ENCODE results near the gene PAK1. TPM values are rescaled to one million over a fixed set of nuclear protein-coding genes. Genes with fewer than 3 reads are reported as not detected.

The PAK1 gene
- total RNA-seq, 1 experiment from 2014 or later: 126 TPM

- Histone ChIP-seq H3K36me3 (replicated peaks; ENCODE audit: control insufficient read depth, insufficient read depth, low read length) (peaks cover 21% of the 10 kb centered on the region), H3K27me3 (ENCODE audit: control insufficient read depth, insufficient read depth, low read length) (no peaks in the 10 kb centered on the region), H3K4me3 (ENCODE audit: insufficient read depth, low read depth, low read length) (no peak overlapping the region)
- DNase-seq: no peak
These were observed 101.2 kb downstream of the PAK1 start for GRCh38 chr11:77372726-77373125.

DNA sequence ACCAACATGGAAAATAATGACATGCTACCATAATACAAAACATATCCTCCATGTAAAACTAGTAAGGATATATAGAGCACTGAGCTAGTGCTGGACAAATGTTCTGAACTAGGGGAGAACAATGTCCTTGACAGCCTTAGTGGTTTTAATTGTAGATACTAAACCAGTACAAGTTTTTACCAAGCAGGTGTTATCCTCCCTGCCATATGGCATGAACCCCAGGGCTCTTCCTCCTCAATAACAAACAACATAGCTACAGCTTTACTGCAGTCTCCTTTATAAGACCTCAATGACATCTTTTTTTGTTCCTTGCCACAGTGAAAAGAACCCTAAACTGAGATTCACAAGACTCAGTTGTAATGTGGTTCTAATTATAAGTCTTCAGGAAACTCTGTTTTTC, 102.2 kb downstream of the PAK1 start:
- Histone ChIP-seq H3K36me3 (replicated peaks; ENCODE audit: control insufficient read depth, insufficient read depth, low read length) (peaks cover 16% of the 10 kb centered on the region), H3K4me3 (ENCODE audit: insufficient read depth, low read depth, low read length) (no peak overlapping the region), H3K27me3 (ENCODE audit: control insufficient read depth, insufficient read depth, low read length) (no peaks in the 10 kb centered on the region)
- DNase-seq: no peak

- no peak for DNase-seq
- Histone ChIP-seq H3K27me3 (ENCODE audit: control insufficient read depth, insufficient read depth, low read length) (no peaks in the 10 kb centered on the region), H3K4me3 (ENCODE audit: insufficient read depth, low read depth, low read length) (no peak overlapping the region)
These were observed 103.7 kb downstream of the PAK1 start for GRCh38 chr11:77370217-77370616.

DNA sequence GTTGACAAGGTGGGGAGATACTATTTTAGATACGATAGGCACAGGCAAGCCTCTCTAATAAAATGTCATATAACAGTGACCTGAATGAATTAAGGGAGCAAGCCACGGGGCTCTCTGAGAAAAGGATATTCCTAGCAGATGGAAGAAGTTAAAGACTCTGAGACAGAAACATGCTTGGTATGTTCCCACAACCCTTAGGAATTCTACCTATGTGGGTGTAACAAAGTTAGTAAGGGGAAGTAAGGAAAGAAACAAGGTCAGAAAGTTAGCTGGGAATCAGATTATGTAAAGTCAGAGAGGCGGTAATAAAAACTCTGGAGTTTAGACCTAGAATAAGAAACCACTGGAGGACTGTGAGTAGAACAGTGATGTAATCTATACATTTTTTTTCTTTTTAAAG, 112.7 kb downstream of the PAK1 start:
- Histone ChIP-seq H3K36me3 (replicated peaks; ENCODE audit: control insufficient read depth, insufficient read depth, low read length) (peaks cover 9% of the 10 kb centered on the region), H3K27me3 (ENCODE audit: control insufficient read depth, insufficient read depth, low read length) (no peaks in the 10 kb centered on the region), H3K4me3 (ENCODE audit: insufficient read depth, low read depth, low read length) (no peak overlapping the region)
- DNase-seq: no peak

More at GRCh38 chr11:77370217-77370616, 103.7 kb downstream of the PAK1 start:
- H3K36me3 ChIP-seq (replicated peaks; ENCODE audit: control insufficient read depth, insufficient read depth, low read length): peaks cover 10% of the 10 kb centered on the region

- DNase-seq: no peak
- peaks cover 11% of the 10 kb centered on the region for H3K36me3 ChIP-seq (replicated peaks; ENCODE audit: control insufficient read depth, insufficient read depth, low read length)
- no peak overlapping the region for H3K4me3 ChIP-seq (ENCODE audit: insufficient read depth, low read depth, low read length)
- no peaks in the 10 kb centered on the region for H3K27me3 ChIP-seq (ENCODE audit: control insufficient read depth, insufficient read depth, low read length)
These were observed 114.4 kb downstream of the PAK1 start for GRCh38 chr11:77359481-77359880.

GRCh38 chr11:77353131-77353530, 120.8 kb downstream of the PAK1 start:
- H3K27me3 ChIP-seq (ENCODE audit: control insufficient read depth, insufficient read depth, low read length): no peaks in the 10 kb centered on the region
- no peak overlapping the region for H3K4me3 ChIP-seq (ENCODE audit: insufficient read depth, low read depth, low read length)
- peaks cover 16% of the 10 kb centered on the region for H3K36me3 ChIP-seq (replicated peaks; ENCODE audit: control insufficient read depth, insufficient read depth, low read length)
- DNase-seq: no peak

DNA sequence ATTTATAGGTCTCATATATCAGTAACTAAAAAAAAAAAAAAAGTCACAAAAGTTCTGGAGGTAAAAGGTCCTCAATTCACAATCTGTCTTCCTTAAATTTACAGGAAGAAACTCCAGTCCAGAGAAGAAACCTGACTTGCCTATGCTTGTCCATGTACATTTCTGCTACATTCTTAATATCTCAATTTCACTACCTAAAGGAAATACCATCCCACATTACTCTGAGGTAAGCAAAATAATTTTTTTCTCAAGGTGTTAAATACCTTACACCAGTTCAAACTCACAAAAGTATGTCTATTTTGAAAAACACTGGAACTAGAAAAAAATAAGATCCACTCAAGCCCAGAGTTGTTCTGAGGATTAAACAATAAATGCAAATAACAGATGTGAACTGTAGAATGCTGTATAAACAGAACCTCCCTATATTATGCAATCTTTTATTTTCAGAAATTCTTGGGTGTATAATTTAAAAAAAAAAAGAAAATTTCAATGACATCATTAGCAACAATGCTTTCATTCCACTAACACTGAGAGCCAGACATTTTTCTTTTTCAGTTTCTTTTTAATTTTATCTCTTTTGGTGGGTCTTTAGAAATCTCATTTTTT, 122.5 kb downstream of the PAK1 start:
- Histone ChIP-seq H3K36me3 (replicated peaks; ENCODE audit: control insufficient read depth, insufficient read depth, low read length) (peaks cover 12% of the 10 kb centered on the region), H3K4me3 (ENCODE audit: insufficient read depth, low read depth, low read length) (no peak overlapping the region), H3K27me3 (ENCODE audit: control insufficient read depth, insufficient read depth, low read length) (no peaks in the 10 kb centered on the region)
- no peak for DNase-seq

DNA sequence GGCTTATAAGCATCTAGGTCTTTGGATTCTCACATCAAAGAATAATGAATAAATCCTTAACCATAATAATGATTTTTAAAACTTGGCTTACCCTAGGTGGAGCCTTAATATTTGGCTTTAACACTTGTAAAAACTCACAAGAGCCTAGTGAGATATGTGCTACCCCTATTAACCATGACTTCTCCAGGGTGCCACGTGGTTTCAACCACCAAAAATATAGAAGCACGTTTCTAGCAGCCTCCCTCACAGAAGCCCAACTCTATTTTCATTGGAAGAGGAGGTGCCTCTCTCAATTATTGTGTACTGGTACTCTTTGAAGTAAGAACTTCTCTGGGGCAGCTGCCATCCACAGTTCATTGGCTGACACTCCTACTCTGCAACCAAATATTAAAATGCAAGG, 125.9 kb downstream of the PAK1 start:
- H3K4me3 ChIP-seq (ENCODE audit: insufficient read depth, low read depth, low read length): no peak overlapping the region
- H3K36me3 ChIP-seq (replicated peaks; ENCODE audit: control insufficient read depth, insufficient read depth, low read length): peaks cover 12% of the 10 kb centered on the region
- H3K27me3 ChIP-seq (ENCODE audit: control insufficient read depth, insufficient read depth, low read length): no peaks in the 10 kb centered on the region
- no peak for DNase-seq

GRCh38 chr11:77346906-77347603, 126.8 kb downstream of the PAK1 start:
- peaks cover 14% of the 10 kb centered on the region for H3K36me3 ChIP-seq (replicated peaks; ENCODE audit: control insufficient read depth, insufficient read depth, low read length)
- DNase-seq: no peak
- no peak overlapping the region for H3K4me3 ChIP-seq (ENCODE audit: insufficient read depth, low read depth, low read length)
- no peaks in the 10 kb centered on the region for H3K27me3 ChIP-seq (ENCODE audit: control insufficient read depth, insufficient read depth, low read length)

DNA sequence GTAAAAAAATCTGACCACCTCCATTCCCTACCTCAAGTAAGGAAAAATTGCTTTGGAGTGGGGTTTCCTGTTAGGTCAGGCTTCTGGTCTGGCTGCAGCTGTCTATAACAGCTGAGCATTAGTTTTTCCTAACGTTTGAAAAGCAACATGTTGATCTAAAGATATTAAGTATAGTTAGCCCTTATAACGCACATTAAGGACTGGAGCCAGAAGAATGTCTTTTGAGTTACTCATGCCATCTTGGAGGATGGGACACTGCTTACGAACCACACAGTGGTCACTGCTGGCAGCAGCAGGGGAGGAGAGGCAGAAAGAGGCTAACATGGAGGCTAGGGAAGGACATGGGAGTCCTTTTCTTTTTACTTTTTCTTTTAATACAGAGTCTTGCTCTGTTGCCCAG, 128.3 kb downstream of the PAK1 start:
- DNase-seq: no peak
- no peak overlapping the region for H3K4me3 ChIP-seq (ENCODE audit: insufficient read depth, low read depth, low read length)
- H3K36me3 ChIP-seq (replicated peaks; ENCODE audit: control insufficient read depth, insufficient read depth, low read length): peaks cover 23% of the 10 kb centered on the region
- H3K27me3 ChIP-seq (ENCODE audit: control insufficient read depth, insufficient read depth, low read length): no peaks in the 10 kb centered on the region

GRCh38 chr11:77340501-77340900, 133.4 kb downstream of the PAK1 start:
- Histone ChIP-seq H3K27me3 (ENCODE audit: control insufficient read depth, insufficient read depth, low read length) (no peaks in the 10 kb centered on the region), H3K36me3 (replicated peaks; ENCODE audit: control insufficient read depth, insufficient read depth, low read length) (peaks cover 31% of the 10 kb centered on the region), H3K4me3 (ENCODE audit: insufficient read depth, low read depth, low read length) (no peak overlapping the region)
- no peak for DNase-seq

DNA sequence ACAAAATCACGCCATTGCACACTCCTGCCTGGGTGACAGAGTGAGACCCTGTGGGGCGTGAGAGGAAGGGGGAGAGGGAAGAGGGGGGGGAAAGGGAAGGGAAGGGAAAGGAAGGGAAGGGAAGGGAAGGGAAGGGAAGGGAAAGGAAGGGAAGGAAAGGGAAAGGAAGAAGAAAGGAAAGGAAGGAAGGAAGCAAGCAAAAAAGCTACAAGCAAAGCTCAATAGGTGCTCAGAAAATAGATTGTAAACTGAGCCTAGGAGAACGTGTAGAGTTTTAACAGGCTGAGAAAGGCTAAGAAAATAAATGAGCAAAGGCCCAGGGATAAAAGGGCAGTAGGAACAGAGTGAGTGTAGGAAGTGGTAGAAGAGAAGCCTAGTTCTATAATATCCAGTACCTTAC, 141.6 kb downstream of the PAK1 start:
- H3K36me3 ChIP-seq (replicated peaks; ENCODE audit: control insufficient read depth, insufficient read depth, low read length): peaks cover 33% of the 10 kb centered on the region
- no peak overlapping the region for H3K4me3 ChIP-seq (ENCODE audit: insufficient read depth, low read depth, low read length)
- DNase-seq: no peak
- H3K27me3 ChIP-seq (ENCODE audit: control insufficient read depth, insufficient read depth, low read length): no peaks in the 10 kb centered on the region

- DNase-seq: no peak
- Histone ChIP-seq H3K4me3 (ENCODE audit: insufficient read depth, low read depth, low read length) (no peak overlapping the region), H3K27me3 (ENCODE audit: control insufficient read depth, insufficient read depth, low read length) (no peaks in the 10 kb centered on the region), H3K36me3 (replicated peaks; ENCODE audit: control insufficient read depth, insufficient read depth, low read length) (peaks cover 10% of the 10 kb centered on the region)
These were observed 148.7 kb downstream of the PAK1 start for GRCh38 chr11:77325159-77325558.

- peaks cover 10% of the 10 kb centered on the region for H3K36me3 ChIP-seq (replicated peaks; ENCODE audit: control insufficient read depth, insufficient read depth, low read length)
- H3K27me3 ChIP-seq (ENCODE audit: control insufficient read depth, insufficient read depth, low read length): no peaks in the 10 kb centered on the region
- DNase-seq: no peak
- no peak overlapping the region for H3K4me3 ChIP-seq (ENCODE audit: insufficient read depth, low read depth, low read length)
These were observed 149.4 kb downstream of the PAK1 start for GRCh38 chr11:77324508-77324907.

- DNase-seq: no peak
- Histone ChIP-seq H3K4me3 (ENCODE audit: insufficient read depth, low read depth, low read length) (no peak overlapping the region), H3K27me3 (ENCODE audit: control insufficient read depth, insufficient read depth, low read length) (no peaks in the 10 kb centered on the region), H3K36me3 (replicated peaks; ENCODE audit: control insufficient read depth, insufficient read depth, low read length) (peaks cover 10% of the 10 kb centered on the region)
These were observed 150.8 kb downstream of the PAK1 start for GRCh38 chr11:77322926-77323590.
